Upper lobe of left lung (tissue), 6 donors: ENCODE results near the gene PCLAF. TPM values are rescaled to one million over a fixed set of nuclear protein-coding genes. Genes with fewer than 3 reads are reported as not detected.
"Not testable (repeated sequence)": the region's sequence is repeated elsewhere in the genome, so short reads cannot be mapped to it uniquely, and the experiment has no call there.

Source experiments
- ATAC-seq, 2 donors: fragments of 200-7000 bp; cut with Tn5 transposase; one replicate each; pipeline ENCODE4 v1.9.1; 2022; ENCODE audit warnings: mild to moderate bottlenecking in 2 of 2, moderate library complexity in 2 of 2; ENCODE audit not compliant: low FRiP score in 2 of 2
- DNase-seq, 2 donors: peaks; one replicate each; pipeline ENCODE4 v3.0.0-alpha.2; 2019 to 2020
- H3K27ac ChIP-seq, 4 donors: fragments of 200-600 bp; sonication (generic); one replicate each; pipeline ENCODE4 v1.5.1; 2016 to 2019
- H3K27me3 ChIP-seq, 4 donors: fragments of 200-600 bp; sonication (generic); one replicate each; pipeline ENCODE4 v1.5.1; 2017 to 2019
- H3K36me3 ChIP-seq, 4 donors: fragments of 200-600 bp; sonication (generic); one replicate each; pipeline ENCODE4 v1.5.1; 2016 to 2019
- H3K4me1 ChIP-seq, 4 donors: fragments of 200-600 bp; sonication (generic); one replicate each; pipeline ENCODE4 v1.5.1; 2018 to 2019
- H3K4me3 ChIP-seq, 4 donors: fragments of 200-600 bp; sonication (generic); one replicate each; pipeline ENCODE4 v1.5.1; 2017 to 2019; ENCODE audit warnings: mild to moderate bottlenecking in 2 of 4, moderate library complexity in 1 of 4
- H3K9me3 ChIP-seq, 4 donors: fragments of 200-600 bp; sonication (generic); one replicate each; pipeline ENCODE4 v1.5.1; 2018 to 2019
- EP300 ChIP-seq, 4 donors: sonication (generic); formaldehyde crosslinking; IDR thresholded peaks; one replicate each; pipeline ENCODE4 v1.5.1; 2017; ENCODE audit warnings: antibody characterized with exemption in 4 of 4, control low read depth in 2 of 4
- POLR2A ChIP-seq, 4 donors: fragments of 450-650 bp; IDR thresholded peaks; one replicate each; pipeline ENCODE4 v1.5.1; 2016 to 2017; ENCODE audit warnings: antibody characterized with exemption in 4 of 4, mild to moderate bottlenecking in 2 of 4
- POLR2AphosphoS5 ChIP-seq, 2 donors: sonication (generic); formaldehyde crosslinking; IDR thresholded peaks; one replicate each; pipeline ENCODE4 v1.5.1; 2017; ENCODE audit warnings: antibody characterized with exemption in 2 of 2
- WGBS, 2 donors: methylation state at CpG; one replicate each; pipeline ENCODE4 v1.1.5; 2017 to 2018; 5-methylcytosine and 5-hydroxymethylcytosine counted together
- total RNA-seq, 6 donors: library from RNA; depleted of rRNA in 4 of 6; stranded (reverse); fragments of >200 nt in 4 of 6; gene quantifications; one replicate each; pipeline versions ENCODE4 v1.1.0 to v1.2.1, GENCODE V29; 2016 to 2021
- TF ChIP-seq, protein P1 (sequence below), 6 experiments: fragments of 450-650 bp in 4 of 6; fragments of 200-600 bp in 2 of 6; sonication (generic) in 2 of 6; IDR thresholded peaks; one replicate each; pipeline ENCODE4 v1.5.1; 2016 to 2019; ENCODE audit warnings: antibody characterized with exemption in 6 of 6
- donor health status: DM: no; HTN: no; CAD: no; lungs with moderate emphysema.
- donor health status: DM: no; HTN: yes; CAD: no; lungs with severe emphysema.

Gene PCLAF
- total RNA-seq, 6 donors from 2014 or later, result 1.6 to 3.6 (median 2.0) TPM; not detected in 2

DNA sequence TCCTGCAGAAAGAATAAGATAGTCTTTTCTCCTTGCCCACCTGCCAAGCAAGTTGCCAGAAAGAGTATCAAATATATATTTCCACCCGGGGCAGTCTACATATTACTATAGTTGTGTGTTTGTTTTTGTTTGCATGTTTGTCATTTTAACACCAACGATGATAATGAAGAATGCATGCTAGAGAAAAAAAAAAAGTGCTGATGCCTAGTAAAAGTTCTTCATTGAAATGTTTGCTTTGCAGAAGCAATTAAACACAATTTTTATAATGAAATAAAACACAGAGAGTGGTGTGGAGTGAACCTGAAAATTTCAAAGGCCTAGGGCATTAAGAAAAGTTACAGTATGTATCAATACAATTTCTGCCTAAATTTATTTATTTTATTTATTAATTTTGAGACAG lies 2.5 kb upstream of the PCLAF start:
- no peak for DNase-seq
- no peak for TF ChIP-seq POLR2AphosphoS5 (IDR thresholded peaks at IDR 0.05)
- no peak for TF ChIP-seq EP300 (IDR thresholded peaks at IDR 0.05)
- no peak for TF ChIP-seq POLR2A (IDR thresholded peaks at IDR 0.05)
- TF ChIP-seq, protein P1, sequence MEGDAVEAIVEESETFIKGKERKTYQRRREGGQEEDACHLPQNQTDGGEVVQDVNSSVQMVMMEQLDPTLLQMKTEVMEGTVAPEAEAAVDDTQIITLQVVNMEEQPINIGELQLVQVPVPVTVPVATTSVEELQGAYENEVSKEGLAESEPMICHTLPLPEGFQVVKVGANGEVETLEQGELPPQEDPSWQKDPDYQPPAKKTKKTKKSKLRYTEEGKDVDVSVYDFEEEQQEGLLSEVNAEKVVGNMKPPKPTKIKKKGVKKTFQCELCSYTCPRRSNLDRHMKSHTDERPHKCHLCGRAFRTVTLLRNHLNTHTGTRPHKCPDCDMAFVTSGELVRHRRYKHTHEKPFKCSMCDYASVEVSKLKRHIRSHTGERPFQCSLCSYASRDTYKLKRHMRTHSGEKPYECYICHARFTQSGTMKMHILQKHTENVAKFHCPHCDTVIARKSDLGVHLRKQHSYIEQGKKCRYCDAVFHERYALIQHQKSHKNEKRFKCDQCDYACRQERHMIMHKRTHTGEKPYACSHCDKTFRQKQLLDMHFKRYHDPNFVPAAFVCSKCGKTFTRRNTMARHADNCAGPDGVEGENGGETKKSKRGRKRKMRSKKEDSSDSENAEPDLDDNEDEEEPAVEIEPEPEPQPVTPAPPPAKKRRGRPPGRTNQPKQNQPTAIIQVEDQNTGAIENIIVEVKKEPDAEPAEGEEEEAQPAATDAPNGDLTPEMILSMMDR (IDR thresholded peaks at IDR 0.05), result no peak
- no peaks in the 10 kb centered on the region for H3K9me3 ChIP-seq
- H3K36me3 ChIP-seq, result no peaks in the 10 kb centered on the region
- WGBS, 2 donors, result 82 to 89% methylated on average over 2 of the region's 2 CpGs
- no peak overlapping the region for H3K4me3 ChIP-seq
- no peak overlapping the region for H3K27ac ChIP-seq
- H3K27me3 ChIP-seq, result no peaks in the 10 kb centered on the region
- H3K4me1 ChIP-seq, result peaks cover 13 to 21% (median 18%) of the 10 kb centered on the region in 4 donors
- ATAC-seq, result no peak

DNA sequence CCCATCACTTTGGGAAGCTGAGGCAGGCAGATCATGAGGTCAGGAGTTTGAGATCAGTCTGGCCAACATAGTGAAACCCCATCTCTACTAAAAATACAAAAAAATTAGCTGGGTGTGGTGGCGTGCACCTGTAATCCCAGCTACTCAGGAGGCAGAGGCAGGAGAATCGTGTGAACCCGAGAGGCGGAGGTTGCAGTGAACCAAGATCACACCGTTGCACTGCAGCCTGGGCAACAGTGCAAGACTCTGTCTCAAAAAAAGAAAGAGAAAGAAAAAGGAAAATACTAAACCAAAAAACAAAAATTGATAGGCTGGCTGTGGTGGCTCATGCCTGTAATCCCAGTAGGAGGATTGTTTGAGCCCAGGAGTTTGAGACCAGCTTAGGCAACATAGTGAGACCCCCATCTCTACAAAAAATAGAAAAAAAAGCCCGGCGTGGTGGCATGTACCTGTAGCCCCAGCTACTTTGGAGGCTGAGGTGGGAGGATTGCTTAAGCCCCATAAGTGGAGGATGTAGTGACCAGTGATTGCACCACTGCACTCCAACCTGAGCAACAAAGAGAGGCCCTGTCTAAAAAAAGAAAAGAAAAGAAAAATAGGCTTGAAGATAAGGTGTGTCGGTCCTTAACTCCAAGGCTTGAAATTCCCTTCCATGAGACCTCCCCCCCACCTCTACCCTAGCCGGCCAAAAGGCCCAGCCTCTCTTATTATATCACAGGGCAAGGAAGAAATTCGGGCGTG lies 941 bp downstream of the PCLAF start:
- H3K27ac ChIP-seq, H3K9me3 ChIP-seq, ATAC-seq, DNase-seq, H3K27me3 ChIP-seq, H3K36me3 ChIP-seq: not testable (repeated sequence)
- Histone ChIP-seq H3K4me3 (peak overlapping the region in 3 of 4 donors; percentile 50 to 76 (median 59)), H3K4me1 (peaks cover 6 to 13% (median 10%) of the 10 kb centered on the region in 4 donors)
- WGBS, 2 donors, result 54 to 57% methylated on average over 11 of the region's 11 CpGs

DNA sequence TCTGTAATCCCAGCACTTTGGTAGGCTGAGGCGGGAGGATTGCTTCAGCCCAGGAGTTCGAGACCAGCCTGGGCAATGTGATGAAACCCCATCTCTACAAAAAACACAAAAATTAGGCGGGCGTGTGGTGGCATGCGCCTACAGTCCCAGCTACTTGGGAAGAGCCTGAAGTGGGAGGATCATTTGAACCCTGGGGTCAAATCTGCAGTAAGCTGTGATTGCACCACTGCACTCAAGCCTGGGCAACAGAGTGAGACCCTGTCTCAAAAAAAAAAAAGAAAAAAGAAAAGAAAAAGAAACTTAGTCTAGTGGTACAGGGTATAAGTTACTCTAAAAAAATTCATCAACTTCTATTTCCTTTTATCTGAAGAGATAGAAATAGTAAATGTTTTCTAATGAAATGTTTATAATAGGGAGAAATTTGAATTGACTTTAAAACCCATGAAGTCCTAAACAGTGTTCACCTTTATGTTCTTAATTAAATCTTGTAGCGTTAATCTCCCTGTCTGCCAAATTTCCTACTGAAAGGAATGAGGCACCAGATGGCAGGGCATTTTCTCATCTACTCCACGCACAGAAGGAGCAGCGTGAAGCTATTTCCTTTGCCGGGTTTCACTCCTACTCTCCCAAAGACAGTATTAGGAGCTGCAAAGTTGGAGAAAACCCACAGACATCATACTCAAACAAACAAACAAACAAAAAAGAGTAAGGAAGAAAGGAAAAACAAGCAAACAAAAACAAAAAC lies 1.9 kb downstream of the PCLAF start:
- 67 to 69% methylated on average over 9 of the region's 9 CpGs for WGBS, 2 donors
- ATAC-seq (no peak), DNase-seq (no peak)
- Histone ChIP-seq H3K27ac (no peak overlapping the region), H3K36me3 (no peaks in the 10 kb centered on the region), H3K4me3 (no peak overlapping the region), H3K27me3 (no peaks in the 10 kb centered on the region), H3K9me3 (no peaks in the 10 kb centered on the region), H3K4me1 (peaks cover 6 to 13% (median 10%) of the 10 kb centered on the region in 4 donors)
- TF ChIP-seq, protein P1 (IDR thresholded peaks at IDR 0.05), result no peak

DNA sequence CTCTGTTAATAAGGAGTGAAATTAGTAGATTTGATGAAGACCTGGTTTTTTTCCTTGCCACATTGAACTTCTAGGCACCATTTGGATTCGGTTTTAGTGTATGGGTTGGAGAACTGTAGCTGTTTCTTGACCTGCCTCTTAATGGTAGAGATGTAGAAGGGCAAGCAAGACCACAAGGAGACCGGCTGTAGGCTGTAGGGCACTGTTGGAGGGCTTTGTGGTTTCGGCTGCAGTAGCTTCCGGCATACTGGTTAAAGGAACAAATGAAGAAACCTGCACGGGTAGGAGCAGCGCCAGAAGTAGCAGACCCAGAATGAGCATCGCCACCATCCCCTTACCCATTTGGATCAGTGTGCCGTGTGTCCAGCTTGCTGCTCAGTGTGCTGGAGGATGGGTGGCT lies 7.9 kb downstream of the PCLAF start:
- WGBS, 2 donors, result 89% methylated on average over 8 of the region's 8 CpGs

DNA sequence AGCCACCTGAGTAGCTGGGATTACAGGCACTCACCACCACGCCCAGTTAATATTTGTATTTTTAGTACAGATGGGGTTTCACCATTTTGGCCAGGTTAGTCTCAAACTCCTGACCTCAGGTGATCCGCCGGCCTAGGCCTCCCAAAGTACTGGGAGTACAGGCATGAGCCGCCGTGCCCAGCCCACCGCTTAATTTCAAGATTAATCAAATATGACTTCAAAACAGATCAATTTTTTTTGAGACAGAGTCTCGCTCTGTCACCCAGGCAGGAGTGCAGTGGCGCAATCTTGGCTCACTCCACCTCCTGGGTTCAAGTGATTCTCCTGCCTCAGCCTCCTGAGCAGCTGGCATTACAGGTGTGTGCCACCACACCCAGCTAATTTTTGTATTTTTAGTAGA lies 9.9 kb downstream of the PCLAF start:
- ATAC-seq, DNase-seq, H3K4me1 ChIP-seq, H3K27ac ChIP-seq, H3K27me3 ChIP-seq, H3K4me3 ChIP-seq, H3K9me3 ChIP-seq, H3K36me3 ChIP-seq: not testable (repeated sequence)
- WGBS, 2 donors, result 95 to 96% methylated on average over 8 of the region's 8 CpGs

More for the DNA sequence above, 7.9 kb downstream of the PCLAF start:
- Histone ChIP-seq H3K27me3 (no peaks in the 10 kb centered on the region), H3K4me3 (no peak overlapping the region), H3K9me3 (no peaks in the 10 kb centered on the region), H3K4me1 (no peaks in the 10 kb centered on the region), H3K27ac (no peak overlapping the region), H3K36me3 (no peaks in the 10 kb centered on the region)
- TF ChIP-seq, protein P1 (IDR thresholded peaks at IDR 0.05), result no peak
- TF ChIP-seq POLR2AphosphoS5 (IDR thresholded peaks at IDR 0.05), result no peak
- no peak for TF ChIP-seq POLR2A (IDR thresholded peaks at IDR 0.05)
- TF ChIP-seq EP300 (IDR thresholded peaks at IDR 0.05), result no peak
- ATAC-seq (no peak), DNase-seq (no peak)
